Nephron (organoid): ENCODE measurements around the gene ADAMTS12.

Source experiments
- H3K27ac Mint-ChIP-seq, 3 experiments: 2 replicates each; pipeline ENCODE4 v1.8.0; 2020; ENCODE audit warnings: mixed read lengths in 3 of 3, mild to moderate bottlenecking in 2 of 3, moderate library complexity in 1 of 3
- H3K27me3 Mint-ChIP-seq: 2 replicates; pipeline ENCODE4 v1.8.0; 2021; ENCODE audit warnings: low read depth, mild to moderate bottlenecking, moderate library complexity, mixed read lengths
- H3K36me3 Mint-ChIP-seq: 2 replicates; pipeline ENCODE4 v1.8.0; 2020; ENCODE audit warnings: low read depth, mixed read lengths
- H3K4me1 Mint-ChIP-seq: 2 replicates; pipeline ENCODE4 v1.8.0; 2020; ENCODE audit warnings: mixed read lengths
- H3K4me3 Mint-ChIP-seq, 3 experiments: 2 replicates each; pipeline ENCODE4 v1.8.0; 2020; ENCODE audit warnings: mild to moderate bottlenecking in 3 of 3, mixed read lengths in 3 of 3, moderate library complexity in 2 of 3
- H3K9me3 Mint-ChIP-seq: 2 replicates; pipeline ENCODE4 v1.8.0; 2020; ENCODE audit warnings: mixed read lengths
- TF ChIP-seq, protein P1 (sequence below), 3 experiments: fragments of 200-600 bp; sonication (generic); IDR thresholded peaks; one replicate each; pipeline ENCODE4 v1.5.0; 2021; ENCODE audit warnings: antibody characterized with exemption in 3 of 3; ENCODE audit not compliant: unreplicated experiment in 3 of 3

ADAMTS12 gene

DNA sequence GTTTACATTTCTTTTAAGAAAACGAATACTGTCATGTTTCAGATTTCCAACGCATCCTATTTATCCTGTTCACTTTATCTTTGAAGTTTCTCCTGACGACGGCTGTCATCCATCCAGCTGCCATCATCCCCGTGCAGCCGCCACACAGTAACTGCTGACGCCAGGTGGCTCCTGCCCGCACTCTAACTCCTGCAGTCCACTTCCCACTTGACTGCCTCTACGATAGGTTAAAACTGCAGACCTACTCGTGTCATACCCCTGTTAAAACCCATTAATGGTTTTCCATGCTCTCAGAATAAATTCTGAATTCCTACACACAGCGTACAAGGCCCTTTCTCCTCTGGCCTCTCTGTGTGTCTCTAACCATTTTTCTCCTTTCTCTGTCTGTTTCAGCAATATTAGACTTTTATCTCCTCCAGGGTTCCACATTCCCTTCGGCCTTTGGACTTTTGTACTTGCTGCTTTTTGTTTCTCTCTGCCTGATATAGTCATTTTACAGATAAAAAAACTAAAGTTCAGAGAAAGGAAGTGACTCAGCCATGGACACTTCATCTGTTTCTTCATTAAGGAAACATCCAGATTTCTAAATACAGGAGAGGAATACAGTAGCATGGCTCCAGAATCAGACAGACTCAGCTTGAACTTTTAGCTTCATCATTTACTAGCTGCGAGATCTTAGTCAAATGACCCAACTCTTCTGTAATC lies 84.9 kb downstream of the ADAMTS12 start:
- TF ChIP-seq, protein P1, sequence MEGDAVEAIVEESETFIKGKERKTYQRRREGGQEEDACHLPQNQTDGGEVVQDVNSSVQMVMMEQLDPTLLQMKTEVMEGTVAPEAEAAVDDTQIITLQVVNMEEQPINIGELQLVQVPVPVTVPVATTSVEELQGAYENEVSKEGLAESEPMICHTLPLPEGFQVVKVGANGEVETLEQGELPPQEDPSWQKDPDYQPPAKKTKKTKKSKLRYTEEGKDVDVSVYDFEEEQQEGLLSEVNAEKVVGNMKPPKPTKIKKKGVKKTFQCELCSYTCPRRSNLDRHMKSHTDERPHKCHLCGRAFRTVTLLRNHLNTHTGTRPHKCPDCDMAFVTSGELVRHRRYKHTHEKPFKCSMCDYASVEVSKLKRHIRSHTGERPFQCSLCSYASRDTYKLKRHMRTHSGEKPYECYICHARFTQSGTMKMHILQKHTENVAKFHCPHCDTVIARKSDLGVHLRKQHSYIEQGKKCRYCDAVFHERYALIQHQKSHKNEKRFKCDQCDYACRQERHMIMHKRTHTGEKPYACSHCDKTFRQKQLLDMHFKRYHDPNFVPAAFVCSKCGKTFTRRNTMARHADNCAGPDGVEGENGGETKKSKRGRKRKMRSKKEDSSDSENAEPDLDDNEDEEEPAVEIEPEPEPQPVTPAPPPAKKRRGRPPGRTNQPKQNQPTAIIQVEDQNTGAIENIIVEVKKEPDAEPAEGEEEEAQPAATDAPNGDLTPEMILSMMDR (IDR thresholded peaks at IDR 0.05; ENCODE audit: unreplicated experiment in 3 of 3) = no peak
- H3K9me3 Mint-ChIP-seq = no peaks in the 10 kb centered on the region
- H3K27me3 Mint-ChIP-seq = no peaks in the 10 kb centered on the region
- no peak overlapping the region for H3K27ac Mint-ChIP-seq
- peaks cover 16% of the 10 kb centered on the region for H3K4me1 Mint-ChIP-seq
- H3K4me3 Mint-ChIP-seq = no peak overlapping the region
- H3K36me3 Mint-ChIP-seq = no peaks in the 10 kb centered on the region

DNA sequence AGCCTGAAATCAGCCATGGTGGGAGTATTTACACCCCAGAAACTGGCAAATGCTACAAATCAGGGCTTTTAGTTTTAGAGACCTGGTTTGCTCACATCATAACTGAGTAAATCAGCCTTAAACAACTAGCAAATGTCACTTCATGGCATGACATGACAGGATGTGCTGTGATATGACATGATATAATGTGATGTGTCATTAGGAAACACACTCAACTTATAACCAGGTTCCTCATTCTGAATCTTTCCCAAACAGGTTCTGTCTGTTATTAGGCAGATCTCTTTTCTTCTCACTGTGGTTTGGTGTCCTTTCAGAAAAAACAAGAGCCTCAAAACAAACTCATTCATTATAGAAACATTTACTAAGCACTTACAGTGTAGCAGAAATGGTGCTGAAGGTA lies 90.5 kb downstream of the ADAMTS12 start:
- no peaks in the 10 kb centered on the region for H3K9me3 Mint-ChIP-seq
- no peaks in the 10 kb centered on the region for H3K27me3 Mint-ChIP-seq
- H3K27ac Mint-ChIP-seq = peak overlapping the region in 1 of 3 experiments; percentile 35
- H3K4me1 Mint-ChIP-seq = no peaks in the 10 kb centered on the region
- peaks cover 3% of the 10 kb centered on the region for H3K36me3 Mint-ChIP-seq
- TF ChIP-seq, protein P1 (IDR thresholded peaks at IDR 0.05; ENCODE audit: unreplicated experiment in 3 of 3) = no peak
- H3K4me3 Mint-ChIP-seq = no peak overlapping the region

DNA sequence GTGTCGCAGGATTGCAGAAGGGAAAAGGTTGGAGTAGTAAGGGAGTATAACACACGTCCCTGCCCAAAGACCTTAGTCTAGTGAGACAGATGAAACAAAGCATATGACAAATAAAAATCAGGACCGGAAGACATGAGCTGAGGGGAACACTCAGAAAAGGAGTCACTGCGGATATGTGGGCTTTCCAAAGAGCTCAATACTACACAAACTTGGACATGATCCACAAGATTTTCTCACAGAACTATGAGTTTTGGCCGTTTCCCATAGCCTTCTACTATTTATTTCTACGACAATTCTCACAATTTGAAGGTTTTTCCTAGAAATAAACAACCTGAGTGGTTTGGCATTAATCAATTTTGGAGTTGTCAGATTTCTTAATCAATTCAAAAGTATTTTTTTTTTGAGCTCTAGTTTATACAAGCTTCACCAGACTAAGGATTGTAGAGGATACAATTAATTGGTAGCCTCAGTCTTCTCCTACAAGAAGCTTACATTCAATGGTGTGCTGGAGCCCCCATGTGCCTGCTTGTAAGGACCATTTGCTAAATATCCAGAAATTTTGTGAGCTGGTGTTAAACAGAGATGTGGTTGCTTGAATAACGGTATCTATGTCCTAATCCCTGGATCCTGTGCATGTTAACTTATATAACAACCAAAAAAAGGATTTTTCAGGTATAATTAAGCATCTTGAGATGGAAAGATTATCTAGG lies 91.4 kb downstream of the ADAMTS12 start:
- Mint-ChIP-seq H3K9me3 (no peaks in the 10 kb centered on the region), H3K4me3 (no peak overlapping the region), H3K4me1 (no peaks in the 10 kb centered on the region), H3K36me3 (peaks cover 3% of the 10 kb centered on the region), H3K27ac (no peak overlapping the region), H3K27me3 (no peaks in the 10 kb centered on the region)
- TF ChIP-seq, protein P1 (IDR thresholded peaks at IDR 0.05; ENCODE audit: unreplicated experiment in 3 of 3) = no peak

DNA sequence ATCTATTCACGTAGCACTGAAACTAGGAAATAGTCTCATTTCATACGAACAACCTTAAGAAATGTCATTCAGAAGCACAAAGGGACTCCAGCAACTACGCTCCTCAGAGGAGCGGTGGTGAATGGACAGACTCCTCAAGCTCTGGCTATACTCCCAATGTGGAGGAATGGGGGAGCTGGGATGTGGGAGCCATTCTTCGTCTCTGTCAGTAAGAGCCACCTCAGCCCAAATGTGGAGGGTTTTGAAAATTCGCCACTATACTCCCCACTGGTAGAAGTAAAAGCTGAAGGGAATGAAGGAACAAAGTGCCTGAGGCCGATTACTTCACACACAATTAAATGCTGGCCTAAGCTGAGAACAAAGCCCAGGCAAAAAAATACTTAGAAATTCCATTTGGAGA lies 96.3 kb downstream of the ADAMTS12 start:
- Mint-ChIP-seq H3K36me3 (peaks cover 3% of the 10 kb centered on the region), H3K4me1 (no peaks in the 10 kb centered on the region)

DNA sequence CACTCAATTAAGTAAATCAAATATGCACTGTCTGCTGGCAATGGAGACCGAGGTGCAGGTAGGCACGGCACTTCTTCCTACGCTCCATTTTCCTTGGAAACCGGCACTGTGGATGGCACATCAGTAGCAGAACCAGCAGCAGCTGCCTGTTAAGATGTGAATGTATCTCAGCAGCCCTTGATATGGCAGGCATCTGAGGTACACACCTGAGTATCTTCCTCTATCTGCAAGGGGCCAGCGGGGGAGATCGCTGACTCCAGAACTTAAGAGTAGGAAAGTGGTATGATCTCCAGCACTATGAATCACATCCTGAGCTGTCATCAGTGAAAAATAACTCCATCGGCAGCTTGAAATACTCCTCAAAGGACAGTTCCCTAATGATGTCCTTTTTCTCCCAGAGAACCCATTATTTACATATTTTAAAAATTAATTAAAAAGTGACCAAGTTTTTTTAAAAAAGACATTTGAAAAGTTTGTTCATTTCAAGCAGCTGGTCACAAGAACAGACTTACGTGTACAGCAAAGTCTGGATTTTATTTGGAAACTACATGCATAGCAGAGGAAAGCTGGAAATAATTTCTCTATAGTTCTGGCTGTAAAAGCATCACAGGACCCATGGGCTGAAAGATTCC lies 97.1 kb downstream of the ADAMTS12 start:
- TF ChIP-seq, protein P1 (IDR thresholded peaks at IDR 0.05; ENCODE audit: unreplicated experiment in 3 of 3) = no peak
- no peak overlapping the region for H3K4me3 Mint-ChIP-seq

More for the DNA sequence above, 96.3 kb downstream of the ADAMTS12 start:
- TF ChIP-seq, protein P1 (IDR thresholded peaks at IDR 0.05; ENCODE audit: unreplicated experiment in 3 of 3) = no peak
- Mint-ChIP-seq H3K27me3 (no peaks in the 10 kb centered on the region), H3K27ac (no peak overlapping the region), H3K9me3 (no peaks in the 10 kb centered on the region), H3K4me3 (no peak overlapping the region)

More for the DNA sequence above, 97.1 kb downstream of the ADAMTS12 start:
- peak overlapping the region in 2 of 3 experiments; percentile 40 to 43 for H3K27ac Mint-ChIP-seq
- H3K27me3 Mint-ChIP-seq = no peaks in the 10 kb centered on the region
- H3K36me3 Mint-ChIP-seq = peaks cover 3% of the 10 kb centered on the region
- no peaks in the 10 kb centered on the region for H3K4me1 Mint-ChIP-seq
- no peaks in the 10 kb centered on the region for H3K9me3 Mint-ChIP-seq
